ELF-1 (cell line): ENCODE results near the gene GULP1.

Source experiments
- DNase-seq: peaks from one replicate; pipeline ENCODE4 v3.0.0-alpha.2; 2016; ENCODE audit warnings: low read depth, low spot score

The GULP1 gene

GRCh38 chr2:188322569-188323551, 31.2 kb downstream of the GULP1 start:
- DNase-seq: no peak

DNA sequence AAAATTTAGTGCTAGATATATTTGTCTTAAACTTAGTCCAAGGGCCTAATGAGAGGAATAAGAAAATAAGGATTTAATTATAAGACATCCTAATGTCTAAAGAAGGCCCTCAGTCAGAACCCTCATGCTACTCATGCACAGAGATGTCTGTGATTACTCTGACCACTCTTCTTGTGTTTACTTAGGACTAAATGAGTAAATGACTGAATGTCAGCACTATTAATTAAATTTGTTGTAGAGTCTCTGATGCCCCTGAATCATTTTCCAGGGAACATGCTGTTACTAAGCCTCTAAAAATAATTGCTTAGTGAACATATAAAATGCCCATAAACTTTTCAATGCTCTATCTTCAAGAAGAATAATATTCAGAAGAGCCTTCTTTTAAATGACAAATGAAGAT, 32.4 kb downstream of the GULP1 start:
- no peak for DNase-seq

GRCh38 chr2:188326290-188326668, 34.6 kb downstream of the GULP1 start:
- DNase-seq: no peak

DNA sequence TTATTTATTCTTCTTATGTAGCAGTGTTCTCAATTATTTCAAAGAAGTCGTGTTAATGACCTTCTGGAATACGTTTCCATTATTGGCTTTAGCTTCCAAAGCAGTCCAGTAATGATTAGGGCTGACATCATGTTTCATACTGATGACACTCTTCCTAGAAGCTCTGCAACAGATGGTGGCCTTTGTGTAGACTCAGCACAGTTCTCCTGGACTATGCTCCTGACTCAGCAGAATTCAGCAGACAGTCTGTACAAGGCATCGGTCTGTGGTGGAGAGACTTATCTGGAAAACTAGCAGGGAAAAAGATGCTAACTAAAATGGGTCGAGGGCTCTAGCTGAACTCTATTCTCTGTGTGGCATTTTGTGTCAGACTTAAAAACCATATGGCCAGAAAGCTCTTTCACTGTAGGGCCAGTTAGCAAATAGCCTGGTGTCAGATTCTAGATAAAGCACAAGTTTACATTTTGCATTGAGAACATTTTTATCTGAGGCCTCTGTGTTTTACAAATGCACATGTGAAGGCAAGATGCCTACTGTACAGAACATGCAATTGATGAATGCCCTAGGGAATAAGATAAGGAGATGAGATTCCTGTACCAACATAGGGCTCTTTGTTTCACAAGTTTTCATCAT, 35.1 kb downstream of the GULP1 start:
- DNase-seq: no peak

GRCh38 chr2:188327518-188328213, 36.0 kb downstream of the GULP1 start:
- no peak for DNase-seq

DNA sequence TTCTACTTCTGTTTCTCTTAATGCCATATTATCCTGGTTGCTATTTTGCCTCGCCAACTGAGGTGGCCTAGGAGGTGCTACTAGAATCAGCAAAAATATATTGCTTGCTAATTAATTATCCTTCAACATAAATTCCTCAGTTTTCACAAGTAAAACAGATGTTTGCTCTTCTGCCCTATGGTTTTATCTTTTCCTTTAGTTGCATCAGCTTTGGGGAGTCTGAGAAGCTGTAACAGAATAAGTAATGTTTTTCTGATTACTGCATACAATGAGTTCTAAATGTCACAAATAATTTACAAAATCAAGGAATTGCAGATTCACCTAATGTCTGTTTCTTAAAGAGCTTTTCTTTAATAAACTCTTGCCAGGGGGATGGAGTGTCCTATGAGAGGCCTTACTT, 36.7 kb downstream of the GULP1 start:
- no peak for DNase-seq

DNA sequence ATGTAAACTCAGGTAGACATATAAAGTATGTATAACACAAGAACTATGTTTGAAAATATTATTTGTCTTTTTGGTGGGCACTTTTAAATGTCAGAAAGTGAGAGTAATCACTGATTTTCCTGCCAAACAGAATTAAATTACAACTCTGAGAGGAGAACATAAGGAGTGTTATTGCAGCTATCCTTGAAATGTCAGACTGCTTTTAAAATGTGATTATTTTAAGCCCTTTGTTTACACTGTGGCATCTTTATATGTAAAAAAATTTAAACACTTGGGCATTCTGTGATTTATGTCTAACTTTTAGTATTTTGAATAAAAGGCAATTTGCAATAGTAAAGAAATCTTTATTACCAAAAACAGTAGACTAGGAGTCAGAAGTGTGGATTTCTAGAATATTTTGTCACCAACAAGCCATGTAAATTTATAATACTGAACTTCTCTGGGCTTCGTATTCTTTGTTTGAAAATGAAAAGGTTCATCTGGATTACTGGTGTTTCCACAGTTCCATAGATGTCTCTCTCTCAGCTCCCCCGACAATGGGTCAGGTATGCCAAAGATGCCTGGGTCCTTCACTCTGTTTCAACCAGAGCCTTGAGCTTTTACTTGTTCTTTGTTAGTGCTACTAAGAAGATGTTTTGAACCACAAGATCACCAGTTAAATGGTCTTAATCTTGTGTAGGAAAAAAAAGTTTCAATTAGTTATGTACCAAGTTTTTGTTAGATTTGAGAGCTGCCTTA, 38.8 kb downstream of the GULP1 start:
- no peak for DNase-seq

- DNase-seq: no peak
Measured at GRCh38 chr2:188332619-188333018, 40.9 kb downstream of the GULP1 start.

- peak; percentile 30 for DNase-seq
Measured at GRCh38 chr2:188333751-188334524, 42.3 kb downstream of the GULP1 start.

DNA sequence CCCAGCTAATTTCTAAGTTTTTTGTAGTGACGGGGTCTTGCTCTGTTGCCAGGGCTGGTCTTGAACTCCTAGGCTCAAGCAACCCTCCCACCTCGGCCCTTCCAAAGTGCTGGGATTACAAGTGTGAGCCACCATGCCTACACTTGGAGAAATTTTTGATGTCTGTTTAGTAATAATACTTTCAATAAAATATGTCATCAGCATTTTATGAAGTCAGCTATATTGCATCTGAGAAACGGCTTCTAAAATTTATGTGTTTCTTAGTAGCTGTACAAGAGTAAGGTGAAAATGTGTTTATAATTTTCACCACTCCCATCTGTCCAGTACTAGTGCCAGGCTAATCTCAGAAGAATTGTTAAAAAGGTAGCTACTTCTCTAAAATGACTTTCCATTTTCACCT, 46.8 kb downstream of the GULP1 start:
- DNase-seq: no peak

GRCh38 chr2:188340257-188340656, 48.6 kb downstream of the GULP1 start:
- DNase-seq: no peak

GRCh38 chr2:188345020-188345419, 53.3 kb downstream of the GULP1 start:
- no peak for DNase-seq

- no peak for DNase-seq
Measured at GRCh38 chr2:188345426-188345825, 53.8 kb downstream of the GULP1 start.

GRCh38 chr2:188345831-188346458, 54.3 kb downstream of the GULP1 start:
- DNase-seq: no peak

DNA sequence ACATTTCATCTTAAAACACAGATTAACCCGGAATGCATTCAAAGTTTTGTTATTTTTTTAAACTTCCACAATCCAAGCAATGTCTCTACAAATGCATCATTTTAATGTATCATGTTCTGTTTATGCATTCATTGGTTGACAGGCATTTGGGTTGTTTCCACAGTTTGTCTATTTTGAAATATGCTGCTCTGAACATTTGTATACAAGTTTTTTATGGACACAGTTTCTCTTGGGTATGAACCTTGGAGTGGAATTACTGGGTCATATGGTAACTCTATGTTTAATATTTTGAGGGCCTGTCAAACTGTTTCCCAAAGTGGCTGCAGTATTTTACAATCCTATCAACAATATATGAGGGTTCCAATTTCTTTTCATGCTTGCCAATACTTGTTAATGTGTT, 57.3 kb downstream of the GULP1 start:
- DNase-seq: no peak

- no peak for DNase-seq
Measured at GRCh38 chr2:188353282-188353681, 61.6 kb downstream of the GULP1 start.

DNA sequence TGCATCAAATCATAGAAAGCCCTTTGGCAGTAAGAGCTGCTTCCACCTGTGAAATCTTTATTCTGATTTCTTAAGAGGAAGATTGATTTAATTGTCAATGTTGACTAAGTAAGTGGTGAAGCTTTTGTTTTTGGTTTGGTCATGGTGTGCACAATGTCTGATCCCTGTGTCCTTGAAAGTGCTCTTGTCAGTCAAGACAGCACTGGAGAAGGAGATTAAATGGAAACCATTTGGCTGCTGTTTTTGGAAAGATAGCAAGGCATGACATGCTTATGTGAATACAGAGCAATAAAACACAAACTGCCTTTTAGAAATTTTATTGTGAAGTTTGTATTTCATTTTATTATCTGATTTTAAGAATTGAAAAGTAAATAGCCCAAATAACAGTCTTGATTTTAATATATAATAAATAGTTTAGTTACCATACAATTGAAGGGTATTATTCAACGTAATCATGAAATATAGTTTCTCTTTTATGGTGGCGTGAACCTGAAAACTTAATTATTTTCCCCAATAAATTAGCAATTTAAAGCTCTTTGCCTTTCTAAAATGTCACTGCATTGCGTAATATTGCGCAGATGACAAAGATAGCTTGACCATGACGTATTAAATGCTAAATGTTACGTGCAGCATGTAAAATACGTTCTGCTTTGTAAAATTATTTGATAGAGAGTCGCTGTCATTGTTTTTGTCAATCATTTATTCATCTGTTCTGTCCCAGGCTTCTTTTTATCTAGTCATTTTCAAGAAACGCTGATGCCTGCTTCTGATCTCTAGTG, 69.0 kb downstream of the GULP1 start:
- DNase-seq: no peak

GRCh38 chr2:188364033-188364630, 72.5 kb downstream of the GULP1 start:
- no peak for DNase-seq

GRCh38 chr2:188365058-188365641, 73.5 kb downstream of the GULP1 start:
- DNase-seq: no peak
